HepG2 (cell line): ENCODE data around the gene CCNL1. TPM values are rescaled to one million over a fixed set of nuclear protein-coding genes. Genes with fewer than 3 reads are reported as not detected.

Experiments used
- ATAC-seq: fragments of 200-7000 bp; cut with Tn5 transposase; 3 replicates; pipeline ENCODE4 v1.9.1; 2020; ENCODE audit warnings: mild to moderate bottlenecking, moderate library complexity
- BruUV-seq: library from RNA; stranded (reverse); fragments of 400-500 nt; replicated peaks from 2 replicates; lab custom pipeline; 2021; lab: Mats Ljungman, UMichigan
- CTCF ChIA-PET: fragments of 300-600 bp; formaldehyde crosslinking; extraction: SDS; loops from one replicate; lab custom pipeline; 2021; ENCODE audit warnings: low total read pairs, inconsistent platforms, low intra/inter-chr PET ratio; lab: Yijun Ruan, JAX
- POLR2A ChIA-PET: fragments of 350-600 bp; sonication (Branson Sonifier 250); formaldehyde crosslinking; loops from one replicate; lab custom pipeline; 2020; ENCODE audit warnings: antibody characterized with exemption, inconsistent platforms; lab: Yijun Ruan, JAX
- DNase-seq: peaks from one replicate; pipeline ENCODE4 v3.0.0-alpha.2; 2015; ENCODE audit warnings: low spot score
- FAIRE-seq: peaks from 3 replicates; lab custom pipeline; 2011; peaks lifted over from hg19 to GRCh38; lab: Jason Lieb, UNC
- H2AFZ ChIP-seq: one replicate; pipeline ENCODE4 v1.6.1; 2011; ENCODE audit warnings: low read length, inconsistent platforms
- H3K27ac ChIP-seq: fragments of 300-600 bp; 3 replicates; pipeline ENCODE4 v1.8.0; 2011; ENCODE audit warnings: mixed run types, mild to moderate bottlenecking, mixed read lengths, low read length, inconsistent platforms; ENCODE audit not compliant: insufficient read depth; ENCODE audit errors: extremely low read length
- H3K27me3 ChIP-seq, 2 experiments: fragments of 200-600 bp in 1 of 2; 2 replicates in 1 of 2; 3 replicates in 1 of 2; pipeline versions ENCODE4 v1.6.0 to v1.8.0; 2011; ENCODE audit warnings: low read length in 2 of 2, mild to moderate bottlenecking in 2 of 2, moderate library complexity in 2 of 2, inconsistent platforms in 1 of 2; ENCODE audit not compliant: insufficient read depth in 2 of 2, control insufficient read depth in 1 of 2
- H3K36me3 ChIP-seq, 2 experiments: fragments of 200-600 bp in 1 of 2; replicated peaks in 1 of 2; 2 replicates in 1 of 2; 3 replicates in 1 of 2; pipeline versions ENCODE4 v1.5.1 to v1.8.0; 2011; ENCODE audit warnings: low read length in 2 of 2, inconsistent platforms in 1 of 2; ENCODE audit not compliant: insufficient read depth in 2 of 2, control insufficient read depth in 1 of 2
- H3K4me1 ChIP-seq: 2 replicates; pipeline ENCODE4 v1.5.1; 2012; ENCODE audit warnings: low read length, inconsistent platforms; ENCODE audit not compliant: insufficient read depth
- H3K4me2 ChIP-seq: 2 replicates; pipeline ENCODE4 v1.6.0; 2011; ENCODE audit warnings: low read depth, low read length, inconsistent platforms
- H3K4me3 ChIP-seq, 3 experiments: fragments of 200-600 bp in 1 of 3; sonication (generic), shearing (Covaris generic) in 1 of 3; replicated peaks in 1 of 3; 2 replicates each; pipeline ENCODE4 v1.5.1; 2011 to 2016; ENCODE audit warnings: low read length in 3 of 3, inconsistent platforms in 2 of 3, low read depth in 2 of 3, mild to moderate bottlenecking in 2 of 3, control low read depth in 1 of 3, mixed read lengths in 1 of 3; ENCODE audit not compliant: insufficient read depth in 1 of 3
- H3K79me2 ChIP-seq: one replicate; pipeline ENCODE4 v1.6.1; 2011; ENCODE audit warnings: low read length, inconsistent platforms; ENCODE audit not compliant: insufficient read depth
- H3K9ac ChIP-seq: 2 replicates; pipeline ENCODE4 v1.6.0; 2011; ENCODE audit warnings: mild to moderate bottlenecking, low read depth, low read length, inconsistent platforms; ENCODE audit not compliant: insufficient read depth
- H3K9me3 ChIP-seq: 2 replicates; pipeline ENCODE4 v1.5.1; 2012; ENCODE audit warnings: mild to moderate bottlenecking, low read length
- H4K20me1 ChIP-seq: 2 replicates; pipeline ENCODE4 v1.6.0; 2011; ENCODE audit warnings: inconsistent platforms, mild to moderate bottlenecking, low read length, moderate library complexity; ENCODE audit not compliant: insufficient read depth
- BRD4 ChIP-seq: sonication (generic); formaldehyde crosslinking; IDR thresholded peaks from 2 replicates; pipeline ENCODE4 v1.4.0; 2020; ENCODE audit warnings: missing genetic modification reagents
- CBX2 ChIP-seq, 2 experiments: fragments of 200-600 bp in 1 of 2; sonication (generic); formaldehyde crosslinking in 1 of 2; IDR thresholded peaks; 2 replicates each; pipeline versions ENCODE4 v1.7.0 to v1.8.1; 2018 to 2022; ENCODE audit warnings: low read depth in 2 of 2, low read length in 1 of 2, mild to moderate bottlenecking in 1 of 2, missing genetic modification reagents in 1 of 2
- CEBPZ ChIP-seq: IDR thresholded peaks from 2 replicates; pipeline ENCODE4 v1.6.1; 2012; ENCODE audit warnings: low read length, improper control_type of control experiment
- MAFG ChIP-seq: sonication (generic); formaldehyde crosslinking; IDR thresholded peaks from 2 replicates; pipeline ENCODE4 v1.5.1; 2020; ENCODE audit warnings: mild to moderate bottlenecking, missing genetic modification reagents
- SP2 ChIP-seq: sonication (generic); formaldehyde crosslinking; IDR thresholded peaks from 2 replicates; pipeline ENCODE4 v1.5.1; 2020; ENCODE audit warnings: mild to moderate bottlenecking, missing genetic modification reagents
- ZNF225 ChIP-seq: sonication (generic); formaldehyde crosslinking; IDR thresholded peaks from 2 replicates; pipeline ENCODE4 v1.4.0; 2020; ENCODE audit warnings: mild to moderate bottlenecking, missing genetic modification reagents
- ZNF563 ChIP-seq: sonication (generic); formaldehyde crosslinking; IDR thresholded peaks from 2 replicates; pipeline ENCODE4 v1.8.0; 2022; ENCODE audit warnings: mild to moderate bottlenecking, moderate library complexity, missing genetic modification reagents
- WGBS: methylation state at CpG from one replicate; pipeline ENCODE4 v1.1.6; 2017; ENCODE audit warnings: low lambda C conversion rate; 5-methylcytosine and 5-hydroxymethylcytosine counted together
- in situ Hi-C: cut with HindIII; loops from 2 replicates; pipeline ENCODE4 v1.10.0; 2017; ENCODE audit warnings: low pct_unique_long_range_greater_than_20kb; ENCODE audit not compliant: extremely low pct_ligation_motif_present
- intact Hi-C: fragments of 100-400 bp; cut with micrococcal nuclease; formaldehyde crosslinking; loops from one replicate; pipeline ENCODE4 v1.10.0; 2022; ENCODE audit not compliant: unreplicated experiment
- polyA plus RNA-seq, 8 experiments: library from polyadenylated mRNA; depleted of rRNA in 3 of 8; stranded (reverse) in 7 of 8; unstranded in 1 of 8; fragments of >200 nt; fragmentation: Illumina TruSeq in 4 of 8; extraction: Trizol in 4 of 8; gene quantifications; 2 replicates each; pipeline versions ENCODE4 v1.2.1 to v1.2.3, GENCODE V29; 2011 to 2016; ENCODE audit warnings: low read depth in 4 of 8, missing spikeins in 1 of 8, mixed read lengths in 1 of 8; ENCODE audit not compliant: insufficient read depth in 1 of 8
- total RNA-seq, 5 experiments: library from RNA; depleted of rRNA; stranded (reverse); fragments of >200 nt; fragmentation: Illumina TruSeq; extraction: Trizol; gene quantifications; 2 replicates each; pipeline ENCODE4 v1.2.3, GENCODE V29; 2016; ENCODE audit warnings: low read depth in 1 of 5
- TF ChIP-seq, protein P1 (sequence below): sonication (generic); formaldehyde crosslinking; IDR thresholded peaks from 2 replicates; pipeline ENCODE4 v1.4.0; 2020; ENCODE audit warnings: missing genetic modification reagents

CCNL1 gene
- total and polyA plus RNA-seq, 2 of the 13 experiments (the other 11 are each of a cell fraction or from before 2014, with no cell fraction given) = 151 to 303 TPM

DNA sequence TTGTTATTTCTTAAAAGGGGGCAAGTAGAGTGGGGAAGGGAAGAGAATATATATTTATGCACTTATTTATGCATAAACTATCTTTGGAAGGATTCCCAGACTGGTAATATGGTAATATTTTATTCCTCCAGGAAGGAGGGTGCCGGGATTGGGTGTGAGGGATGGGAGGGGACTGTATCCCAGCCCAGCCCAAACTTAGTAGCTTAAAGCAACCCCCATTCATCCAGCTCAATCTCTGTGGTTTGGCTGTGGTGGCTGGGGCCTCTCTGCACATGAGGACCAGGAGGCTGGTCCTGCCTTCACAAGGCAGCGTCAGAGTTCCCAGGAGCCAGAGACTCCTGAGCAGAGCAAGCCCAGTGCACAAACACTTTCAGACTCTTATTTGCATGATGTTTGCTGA, 48.4 kb downstream of the CCNL1 start:
- no peak for ATAC-seq
- H3K4me3 ChIP-seq = no peak overlapping the region
- POLR2A ChIA-PET = interaction anchor here (1.6 to 14.4 kb wide), 3 partner anchors 9 to 24 kb away, joined by 3 to 166 read pairs (median 6); no protein-coding TSS in a partner anchor
- no peaks in the 10 kb centered on the region for H3K36me3 ChIP-seq
- DNase-seq = no peak
- no peaks in the 10 kb centered on the region for H3K9me3 ChIP-seq
- no peak overlapping the region for H3K4me2 ChIP-seq
- H3K27ac ChIP-seq = no peak overlapping the region
- H4K20me1 ChIP-seq = no peaks in the 10 kb centered on the region
- no peak for FAIRE-seq
- CTCF ChIA-PET = no interaction called here
- WGBS = 82% methylated on average over 1 of the region's 2 CpGs
- no peaks in the 10 kb centered on the region for H3K27me3 ChIP-seq
- no peak overlapping the region for H3K9ac ChIP-seq
- H3K4me1 ChIP-seq = peaks cover 53% of the 10 kb centered on the region
- no TSS peak for BruUV-seq
- TF ChIP-seq CBX2 (IDR thresholded peaks at IDR 0.05; ENCODE audit: low read depth, low read length) (no peak), CBX2 (CRISPR knock-in tag; IDR thresholded peaks at IDR 0.05; ENCODE audit: low read depth) (no peak), ZNF563 (no peak), SP2 (no peak), ZNF225 (CRISPR knock-in tag) (no peak), BRD4 (no peak), MAFG (CRISPR knock-in tag) (no peak), CEBPZ (no peak)
- TF ChIP-seq, protein P1, sequence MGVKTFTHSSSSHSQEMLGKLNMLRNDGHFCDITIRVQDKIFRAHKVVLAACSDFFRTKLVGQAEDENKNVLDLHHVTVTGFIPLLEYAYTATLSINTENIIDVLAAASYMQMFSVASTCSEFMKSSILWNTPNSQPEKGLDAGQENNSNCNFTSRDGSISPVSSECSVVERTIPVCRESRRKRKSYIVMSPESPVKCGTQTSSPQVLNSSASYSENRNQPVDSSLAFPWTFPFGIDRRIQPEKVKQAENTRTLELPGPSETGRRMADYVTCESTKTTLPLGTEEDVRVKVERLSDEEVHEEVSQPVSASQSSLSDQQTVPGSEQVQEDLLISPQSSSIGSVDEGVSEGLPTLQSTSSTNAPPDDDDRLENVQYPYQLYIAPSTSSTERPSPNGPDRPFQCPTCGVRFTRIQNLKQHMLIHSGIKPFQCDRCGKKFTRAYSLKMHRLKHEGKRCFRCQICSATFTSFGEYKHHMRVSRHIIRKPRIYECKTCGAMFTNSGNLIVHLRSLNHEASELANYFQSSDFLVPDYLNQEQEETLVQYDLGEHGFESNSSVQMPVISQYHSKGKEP (CRISPR knock-in tag) = no peak
- H3K79me2 ChIP-seq = no peaks in the 10 kb centered on the region
- H2AFZ ChIP-seq = no peak overlapping the region
- intact Hi-C loops = no loop called here
- in situ Hi-C loops = no loop called here
